WERI-Rb-1 (cell line): ENCODE results near the gene MYBPC3.

Experiments
- DNase-seq: peaks from one replicate; pipeline ENCODE4 v3.0.0-alpha.2; 2020
- H3K27ac ChIP-seq: fragments of 250-450 bp; sonication (Bioruptor Pico); 2 replicates; pipeline ENCODE4 v1.5.1; 2020; ENCODE audit warnings: mild to moderate bottlenecking, moderate library complexity
- H3K27me3 ChIP-seq: fragments of 250-450 bp; sonication (Bioruptor Pico); 2 replicates; pipeline ENCODE4 v1.5.1; 2021; ENCODE audit warnings: mild to moderate bottlenecking, low read depth, moderate library complexity; ENCODE audit not compliant: insufficient read depth, severe bottlenecking
- H3K36me3 ChIP-seq: fragments of 250-450 bp; sonication (Bioruptor Pico); 2 replicates; pipeline ENCODE4 v1.5.1; 2020; ENCODE audit warnings: mild to moderate bottlenecking, moderate library complexity
- H3K4me3 ChIP-seq: 2 replicates; pipeline ENCODE4 v1.5.1; 2011; ENCODE audit warnings: low read depth, mild to moderate bottlenecking, control low read depth, low read length
- H3K9me3 ChIP-seq: fragments of 250-450 bp; sonication (Bioruptor Pico); 2 replicates; pipeline ENCODE4 v1.5.1; 2021; ENCODE audit warnings: mild to moderate bottlenecking, moderate library complexity; ENCODE audit not compliant: severe bottlenecking
- CTCF ChIP-seq: IDR thresholded peaks from 2 replicates; pipeline ENCODE4 v1.5.1; 2011; ENCODE audit warnings: low read depth, mild to moderate bottlenecking, control low read depth, inconsistent platforms, low read length

MYBPC3 gene

GRCh38 chr11:47359162-47359561 lies 6.7 kb upstream of the MYBPC3 start:
- Histone ChIP-seq H3K4me3 (no peak overlapping the region), H3K27me3 (no peaks in the 10 kb centered on the region), H3K36me3 (no peaks in the 10 kb centered on the region), H3K9me3 (no peaks in the 10 kb centered on the region), H3K27ac (no peak overlapping the region)
- DNase-seq = no peak
- no peak for TF ChIP-seq CTCF

GRCh38 chr11:47358731-47359051 lies 6.2 kb upstream of the MYBPC3 start:
- H3K36me3 ChIP-seq = no peaks in the 10 kb centered on the region
- H3K9me3 ChIP-seq = no peaks in the 10 kb centered on the region
- H3K27ac ChIP-seq = no peak overlapping the region
- no peak for DNase-seq
- H3K27me3 ChIP-seq = no peaks in the 10 kb centered on the region
- no peak overlapping the region for H3K4me3 ChIP-seq
- TF ChIP-seq CTCF = no peak

- Histone ChIP-seq H3K27ac (no peak overlapping the region), H3K4me3 (no peak overlapping the region), H3K36me3 (no peaks in the 10 kb centered on the region), H3K27me3 (no peaks in the 10 kb centered on the region), H3K9me3 (no peaks in the 10 kb centered on the region)
- no peak for TF ChIP-seq CTCF
- no peak for DNase-seq
These were observed 5.7 kb upstream of the MYBPC3 start for GRCh38 chr11:47357985-47358730.

GRCh38 chr11:47356998-47357329 lies 4.5 kb upstream of the MYBPC3 start:
- H3K27ac ChIP-seq = no peak overlapping the region

GRCh38 chr11:47356129-47356997 lies 3.9 kb upstream of the MYBPC3 start:
- DNase-seq = no peak
- Histone ChIP-seq H3K36me3 (no peaks in the 10 kb centered on the region), H3K4me3 (no peak overlapping the region), H3K27me3 (no peaks in the 10 kb centered on the region), H3K27ac (no peak overlapping the region), H3K9me3 (no peaks in the 10 kb centered on the region)
- TF ChIP-seq CTCF = no peak

More at GRCh38 chr11:47356998-47357329, 4.5 kb upstream of the MYBPC3 start:
- Histone ChIP-seq H3K36me3 (no peaks in the 10 kb centered on the region), H3K27me3 (no peaks in the 10 kb centered on the region), H3K9me3 (no peaks in the 10 kb centered on the region), H3K4me3 (no peak overlapping the region)
- TF ChIP-seq CTCF = no peak
- DNase-seq = no peak
